Muscle of back (tissue), 11 donors: ENCODE measurements around the gene PRKN. TPM values are rescaled to one million over a fixed set of nuclear protein-coding genes. Genes with fewer than 3 reads are reported as not detected.

Experiments used
- DNase-seq, 3 donors: peaks; one replicate each; pipeline versions ENCODE4 v3.0.0 to v3.0.0-alpha.2; 2013
- polyA plus RNA-seq, 10 donors: library from polyadenylated mRNA; unstranded; fragments of 120-200 nt; gene quantifications; one replicate each; pipeline ENCODE4 v1.2.1, GENCODE V29; 2013; ENCODE audit not compliant: insufficient read length in 10 of 10

The PRKN gene
- polyA plus RNA-seq, 10 donors: 2.5 to 6.4 (median 3.6) TPM

DNA sequence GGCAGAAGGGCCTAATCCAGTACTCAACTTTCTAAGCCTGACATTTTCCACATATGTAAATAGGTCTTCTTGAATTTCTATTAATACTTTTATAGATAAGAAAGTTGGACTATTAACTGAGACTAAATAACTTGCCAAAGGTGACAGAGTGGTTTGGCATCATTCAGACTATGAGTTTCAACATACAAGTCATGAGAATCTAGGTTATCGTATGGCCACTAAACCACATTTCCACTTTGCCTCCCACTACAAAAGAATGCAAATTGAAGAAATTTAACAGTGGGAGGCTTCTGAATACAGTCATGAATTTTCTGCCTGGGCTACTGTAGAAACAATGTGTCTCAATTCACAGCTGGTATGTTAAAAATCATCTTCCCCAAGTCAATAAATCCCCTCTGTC, 922.7 kb downstream of the PRKN start:
- DNase-seq: no peak

DNA sequence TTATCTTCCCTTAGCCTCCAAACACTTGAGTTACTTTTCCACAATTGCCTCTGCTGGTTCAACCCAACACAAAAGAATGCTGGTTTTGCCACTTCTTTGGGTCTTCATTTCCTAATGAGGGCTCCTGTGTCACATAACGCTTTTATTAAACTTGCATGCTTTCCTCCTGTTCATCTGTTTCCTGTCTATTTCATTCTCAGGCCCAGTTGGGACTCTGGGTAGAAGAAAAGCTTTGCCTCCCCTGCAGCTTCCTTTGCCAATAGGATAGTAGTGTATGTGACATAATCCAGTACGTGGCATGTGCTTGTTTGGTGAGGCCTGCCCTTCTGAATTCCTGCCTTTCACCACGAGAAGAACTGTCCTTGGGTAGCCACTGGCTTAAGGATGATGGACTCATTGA, 924.4 kb downstream of the PRKN start:
- DNase-seq: no peak

DNA sequence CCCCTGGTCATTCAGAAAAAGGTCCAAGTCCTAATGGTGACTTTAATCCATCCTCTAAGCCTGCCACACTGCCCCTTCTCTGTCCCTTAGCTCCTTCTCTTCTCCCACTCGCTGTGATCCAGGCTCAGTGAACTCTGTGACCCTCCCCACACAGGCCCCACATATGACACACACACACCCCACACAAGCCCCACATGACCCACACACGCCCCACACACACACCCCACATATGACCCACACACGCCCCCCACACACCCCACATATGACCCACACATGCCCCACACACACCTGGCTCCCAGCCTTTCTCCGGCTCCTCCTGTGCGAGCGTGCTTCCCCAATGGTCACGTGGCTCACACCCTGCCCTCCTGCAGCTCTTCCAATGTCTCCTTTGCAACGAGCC, 925.3 kb downstream of the PRKN start:
- no peak for DNase-seq

DNA sequence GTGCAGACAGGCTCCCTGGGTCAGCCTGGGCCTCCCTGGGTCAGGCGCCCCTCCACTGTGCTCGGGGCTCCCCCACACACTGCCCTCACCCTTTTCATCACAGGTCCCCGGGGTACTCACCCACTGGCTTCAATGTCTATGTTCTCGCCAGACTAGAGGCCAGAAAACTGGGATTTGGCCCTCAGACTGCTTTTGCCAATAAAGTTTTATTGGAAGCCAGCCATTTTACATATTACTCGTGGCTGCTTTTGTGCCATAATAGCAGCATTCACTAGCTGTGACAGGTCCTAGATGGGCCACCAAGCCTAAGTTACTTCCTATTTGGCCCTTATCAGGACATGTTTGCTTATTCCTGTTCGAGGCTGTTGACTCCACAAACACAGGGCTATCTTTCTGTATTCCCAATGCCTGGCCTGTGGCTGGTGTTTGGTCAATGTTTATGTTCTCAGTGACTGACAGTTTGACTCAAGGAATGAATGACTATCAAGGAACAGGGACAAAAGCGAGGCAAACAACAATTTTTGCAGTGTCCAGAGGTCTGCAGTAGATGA, 928.6 kb downstream of the PRKN start:
- no peak for DNase-seq

DNA sequence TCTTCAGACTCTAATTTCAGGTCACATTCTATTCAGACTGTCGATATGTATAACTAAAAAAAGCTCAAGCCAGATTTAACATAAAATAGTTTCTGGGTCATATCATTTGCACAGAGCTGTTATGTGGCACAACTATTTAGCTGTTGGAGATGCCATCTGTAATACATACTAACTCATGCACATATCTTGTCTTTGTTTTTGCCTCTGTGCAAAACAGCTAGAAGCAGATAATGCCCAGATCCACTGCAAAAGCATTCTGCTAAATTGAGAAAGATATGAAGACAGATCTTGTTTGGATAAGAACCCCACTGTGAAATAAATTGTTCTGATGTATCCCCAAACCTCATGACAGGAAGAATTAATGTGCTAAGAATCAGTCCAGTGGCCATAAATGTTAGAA, 930.9 kb downstream of the PRKN start:
- no peak for DNase-seq

DNA sequence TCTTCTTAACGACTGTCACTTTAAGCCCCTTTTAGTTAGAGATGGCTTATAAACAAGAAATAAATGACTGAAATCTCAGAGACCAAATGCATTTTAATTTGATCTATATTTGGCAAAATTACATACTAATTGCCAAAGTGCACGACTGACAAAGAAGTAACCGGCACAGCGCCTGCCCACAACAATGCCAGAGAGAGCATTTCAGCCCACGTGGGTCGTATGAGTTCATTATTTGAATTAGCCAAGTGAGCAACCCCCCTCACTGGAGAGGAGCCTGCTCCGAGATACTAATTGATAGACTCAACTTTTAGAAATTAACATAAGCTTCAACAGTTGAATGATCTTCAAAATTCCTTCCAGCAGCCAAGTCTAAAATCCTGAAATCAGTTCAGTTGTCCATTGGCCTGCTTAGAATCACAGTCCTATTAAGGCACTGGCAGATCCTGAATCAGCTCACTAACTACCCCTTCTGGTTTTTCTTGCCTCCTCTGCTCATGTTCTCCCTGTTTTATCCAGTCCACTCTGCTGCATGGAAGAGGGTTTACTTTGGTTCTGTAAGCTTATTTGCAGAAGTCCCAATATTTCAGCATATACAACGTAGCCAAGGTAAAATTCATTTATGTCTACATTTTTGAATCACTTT, 934.6 kb downstream of the PRKN start:
- no peak for DNase-seq

DNA sequence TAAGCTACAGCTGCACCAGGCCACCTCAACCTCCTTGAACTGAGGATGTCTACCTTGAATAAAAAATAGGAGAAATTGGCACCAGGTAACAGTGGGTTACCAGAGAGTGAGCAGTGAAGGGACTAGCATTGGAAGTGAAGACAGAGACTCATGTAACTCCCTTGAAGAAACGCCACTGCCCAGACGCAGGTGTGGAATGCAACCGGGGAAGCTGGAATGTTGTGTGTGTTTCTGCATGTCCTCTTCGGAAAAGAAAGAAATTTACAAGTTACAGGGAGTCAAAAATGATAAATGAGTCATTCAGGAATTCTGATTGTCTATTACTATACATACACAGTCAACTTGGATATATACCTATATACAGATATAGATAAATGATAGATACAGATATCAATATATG, 939.0 kb downstream of the PRKN start:
- DNase-seq: no peak

DNA sequence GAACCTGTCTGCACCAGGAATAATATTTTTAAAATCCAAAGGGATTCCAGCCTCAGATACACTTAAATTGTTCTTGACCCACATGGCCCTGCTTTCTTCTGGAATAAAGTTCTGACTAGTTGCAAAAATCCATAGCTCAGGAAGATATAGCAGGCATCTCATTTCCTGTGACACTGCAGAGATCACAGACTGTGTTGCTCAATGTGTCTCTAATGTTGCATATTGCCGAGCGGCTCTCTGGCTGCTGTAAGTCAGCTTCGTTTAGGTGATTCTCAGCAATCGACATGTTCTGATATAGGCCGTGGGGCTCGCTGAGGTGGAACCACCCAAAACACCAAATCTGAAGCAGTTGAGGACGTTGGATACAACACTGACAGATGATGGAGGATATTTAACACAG, 955.4 kb downstream of the PRKN start:
- DNase-seq: no peak

DNA sequence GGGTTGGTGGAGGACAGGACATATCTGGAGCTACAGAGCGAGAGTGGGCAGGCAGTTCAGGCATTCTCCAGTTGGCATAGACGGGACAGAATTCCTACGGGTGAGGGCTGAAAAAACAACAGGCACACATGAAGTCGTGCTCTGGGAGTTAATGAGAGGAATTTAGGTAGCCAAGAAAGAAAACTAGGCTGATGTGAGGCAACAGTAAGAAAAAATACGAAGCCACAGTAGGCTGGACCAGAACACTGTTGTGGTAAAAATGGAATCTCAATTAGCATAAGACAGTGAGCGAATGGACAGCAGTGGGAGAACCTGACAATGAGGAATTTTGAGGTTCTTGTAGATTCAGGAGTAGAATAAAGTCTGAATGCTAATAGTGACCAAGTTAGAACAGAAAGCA, 965.6 kb downstream of the PRKN start:
- DNase-seq: no peak

DNA sequence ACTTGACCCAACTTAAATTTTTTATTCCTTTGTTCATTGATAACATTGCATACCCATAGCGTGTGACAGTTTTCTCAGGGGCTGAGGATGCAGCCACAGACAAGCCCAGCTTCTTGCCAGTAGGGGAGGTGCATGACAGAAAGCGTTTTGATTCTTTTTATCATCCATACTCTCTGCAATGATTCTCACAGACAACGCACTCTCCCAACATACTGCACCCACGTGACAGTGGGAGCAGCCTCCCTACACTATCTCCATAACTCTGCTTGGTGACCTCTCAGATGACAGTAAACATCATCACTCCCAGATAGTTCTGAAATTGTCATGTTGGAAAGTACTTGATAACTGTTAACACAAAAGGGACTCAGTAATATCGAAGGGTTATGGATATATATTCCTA, 972.5 kb downstream of the PRKN start:
- DNase-seq: no peak

DNA sequence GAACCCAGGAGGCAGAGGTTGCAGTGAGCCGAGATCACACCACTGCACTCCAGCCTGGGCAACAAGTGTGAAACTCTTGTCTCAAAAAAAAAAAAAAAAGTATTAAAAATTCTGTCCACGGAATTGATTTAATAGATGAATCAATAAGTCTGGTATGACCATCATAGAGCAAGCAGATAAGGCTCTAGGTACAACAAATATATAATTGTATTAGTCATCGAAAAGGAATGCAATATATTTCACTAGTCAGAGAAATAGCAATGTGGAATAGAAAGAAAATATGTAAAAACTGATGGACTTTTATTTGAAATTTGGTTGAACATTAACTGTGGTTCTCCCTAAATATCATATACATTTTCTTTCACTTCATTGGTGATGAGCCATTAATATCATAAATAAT, 976.9 kb downstream of the PRKN start:
- DNase-seq: no peak

DNA sequence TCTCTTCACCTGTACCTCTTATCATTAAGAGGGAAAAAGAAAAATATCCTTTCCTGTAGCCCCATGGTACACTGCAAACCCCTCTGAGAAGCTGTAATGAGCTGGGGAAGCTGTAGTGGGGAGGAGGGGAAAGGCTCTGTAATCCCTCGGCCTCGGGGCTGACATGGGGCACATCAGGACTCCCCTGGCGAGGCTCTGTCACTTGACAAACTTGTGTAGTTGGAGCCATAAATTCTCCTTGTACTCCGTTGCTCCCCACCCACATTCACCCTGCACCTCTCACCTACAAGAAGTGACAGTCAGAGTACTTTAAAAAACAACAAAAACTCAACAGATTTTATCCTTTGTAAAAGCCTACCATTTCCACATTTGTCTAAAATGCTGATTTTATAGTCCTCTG, 978.0 kb downstream of the PRKN start:
- no peak for DNase-seq

DNA sequence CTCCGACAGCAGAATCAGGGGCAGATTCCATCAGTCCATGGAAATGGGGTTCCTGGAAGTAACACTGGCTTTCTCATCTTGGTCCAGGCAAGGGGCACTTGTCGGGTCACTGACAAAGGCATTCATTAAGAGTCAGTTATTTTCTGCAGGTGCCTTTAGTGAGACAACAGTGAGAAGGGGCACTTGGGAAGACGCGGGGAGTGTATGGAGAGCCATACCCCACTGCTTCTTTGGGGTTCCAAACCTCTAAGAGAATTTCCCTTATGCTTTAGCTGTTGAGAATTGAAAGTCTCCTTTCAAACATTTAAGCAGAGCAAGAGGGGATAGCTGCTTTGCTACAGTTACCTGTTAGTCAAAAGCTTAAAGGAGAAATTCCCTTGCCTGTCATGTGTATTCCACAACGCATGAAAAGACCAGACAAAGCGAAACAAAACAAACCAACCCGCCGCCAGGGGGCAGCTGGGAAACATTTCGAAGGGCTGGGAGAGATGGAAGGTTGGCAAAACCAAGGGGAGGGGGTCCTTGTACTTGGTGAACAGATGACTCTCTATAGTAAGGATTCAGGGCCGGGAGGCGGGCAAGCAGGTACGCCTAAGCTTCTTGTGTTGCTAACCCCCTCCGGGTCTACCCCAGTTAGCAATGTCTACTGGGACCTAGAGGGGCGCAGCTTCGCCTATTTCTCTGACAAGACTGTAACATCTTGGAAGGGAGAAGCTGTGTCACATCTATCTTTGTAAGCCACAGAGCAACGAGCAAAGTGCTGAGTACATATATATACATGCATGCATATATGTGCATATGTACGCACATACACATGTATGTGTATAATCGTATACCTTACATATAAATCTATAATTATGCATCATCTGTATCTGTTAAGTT, 978.8 kb downstream of the PRKN start:
- peak; percentile 19 to 49 (median 27) for DNase-seq

DNA sequence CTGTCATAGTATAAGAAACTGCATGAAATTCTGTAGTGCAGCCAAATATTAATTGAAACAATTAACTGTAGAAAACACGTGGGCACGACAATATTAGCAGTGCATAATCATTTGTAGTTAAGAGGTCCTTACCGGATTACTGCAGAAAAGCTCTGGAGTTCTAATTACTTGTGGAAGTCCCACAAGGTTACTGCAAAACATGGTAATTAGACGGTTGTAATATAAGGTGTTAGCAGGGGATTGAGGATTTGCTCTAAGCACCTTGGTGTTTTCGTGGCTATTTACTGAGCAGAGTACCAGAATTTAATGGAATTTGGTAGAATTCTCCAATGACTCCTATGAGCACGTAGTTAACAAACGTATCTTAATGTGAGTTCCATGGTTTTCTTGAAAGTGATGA, 980.1 kb downstream of the PRKN start:
- no peak for DNase-seq

DNA sequence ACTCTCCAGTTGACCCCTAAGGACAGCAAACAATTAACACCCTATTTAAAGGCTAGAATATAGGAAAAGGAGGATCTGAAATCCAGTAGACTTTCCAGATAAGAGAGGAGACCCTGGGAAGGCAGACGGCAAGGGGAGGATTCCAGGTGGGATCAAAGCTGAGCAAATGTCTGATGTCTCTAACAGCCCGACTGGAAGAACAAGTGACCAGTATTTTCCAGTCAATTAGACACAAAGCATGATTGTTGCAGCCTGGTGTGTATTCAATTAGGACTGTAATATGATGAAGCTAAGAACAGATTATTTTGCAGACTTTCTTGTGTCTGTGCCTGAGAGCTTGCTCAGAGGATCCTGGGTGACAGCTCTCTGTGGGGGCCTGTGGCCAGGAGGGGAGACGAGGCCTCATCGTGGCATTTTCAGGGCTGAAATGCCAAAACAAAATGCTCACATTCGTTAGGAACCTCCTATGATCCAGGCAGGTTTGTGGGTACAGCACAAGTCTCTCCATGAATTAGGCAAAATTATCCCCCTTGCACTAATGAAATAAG, 981.9 kb downstream of the PRKN start:
- DNase-seq: no peak

DNA sequence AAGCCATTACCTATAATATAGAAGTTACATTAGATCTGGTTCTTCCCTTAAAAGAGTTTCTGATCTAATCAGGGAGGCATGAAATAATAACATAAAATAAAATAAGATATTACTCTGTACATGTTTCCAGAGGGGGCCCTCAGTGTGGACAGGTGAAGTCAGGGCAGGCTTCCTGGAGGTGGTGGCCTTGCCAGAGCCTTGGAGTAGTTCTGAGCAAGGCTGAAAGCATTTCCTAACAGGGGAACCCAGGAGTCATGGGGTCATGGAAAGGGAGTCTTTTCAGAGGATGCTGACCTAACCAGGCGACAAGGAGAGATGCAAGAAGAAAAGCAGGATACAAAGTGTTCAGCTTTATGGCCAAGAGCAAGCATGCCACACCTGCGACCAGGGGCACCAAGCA, 982.4 kb downstream of the PRKN start:
- DNase-seq: no peak

DNA sequence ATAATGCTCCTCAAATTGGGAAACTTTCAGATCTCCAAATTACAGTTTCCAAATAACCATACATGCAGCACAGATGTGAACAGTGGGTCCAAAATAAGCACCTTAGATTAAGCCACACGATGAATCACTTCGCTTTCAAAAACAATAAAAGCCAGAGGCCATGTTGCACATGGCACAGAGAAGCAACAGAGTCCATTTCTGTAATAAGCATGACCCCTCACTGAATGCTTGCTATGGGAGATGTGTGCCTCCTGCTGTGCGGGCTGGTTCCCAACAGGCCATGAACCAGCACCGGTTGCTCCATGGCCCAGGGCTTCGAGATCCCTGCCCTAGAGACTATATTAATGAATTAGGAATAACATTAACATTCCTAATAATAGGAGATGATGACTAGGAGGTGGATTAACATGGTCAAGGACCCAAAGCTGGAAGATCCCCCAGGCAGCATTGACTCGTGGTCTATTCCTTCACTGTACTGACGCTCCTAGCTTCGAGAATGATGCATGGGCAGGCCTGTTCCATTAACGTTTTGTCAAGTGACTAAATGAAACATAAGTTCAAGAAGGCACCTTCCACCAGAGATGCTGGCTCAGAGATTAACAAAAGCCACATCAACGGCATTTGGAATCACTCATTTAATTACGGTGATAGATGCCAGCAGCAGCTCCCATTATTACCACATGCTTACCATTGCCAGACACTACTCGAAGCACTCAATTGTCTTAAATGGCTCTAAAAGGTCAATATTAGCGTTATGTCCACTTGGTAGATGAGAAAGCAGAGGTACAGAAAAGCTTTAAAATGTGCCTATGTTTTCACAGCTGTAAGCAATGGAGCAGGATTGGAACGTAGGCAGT, 983.1 kb downstream of the PRKN start:
- no peak for DNase-seq

DNA sequence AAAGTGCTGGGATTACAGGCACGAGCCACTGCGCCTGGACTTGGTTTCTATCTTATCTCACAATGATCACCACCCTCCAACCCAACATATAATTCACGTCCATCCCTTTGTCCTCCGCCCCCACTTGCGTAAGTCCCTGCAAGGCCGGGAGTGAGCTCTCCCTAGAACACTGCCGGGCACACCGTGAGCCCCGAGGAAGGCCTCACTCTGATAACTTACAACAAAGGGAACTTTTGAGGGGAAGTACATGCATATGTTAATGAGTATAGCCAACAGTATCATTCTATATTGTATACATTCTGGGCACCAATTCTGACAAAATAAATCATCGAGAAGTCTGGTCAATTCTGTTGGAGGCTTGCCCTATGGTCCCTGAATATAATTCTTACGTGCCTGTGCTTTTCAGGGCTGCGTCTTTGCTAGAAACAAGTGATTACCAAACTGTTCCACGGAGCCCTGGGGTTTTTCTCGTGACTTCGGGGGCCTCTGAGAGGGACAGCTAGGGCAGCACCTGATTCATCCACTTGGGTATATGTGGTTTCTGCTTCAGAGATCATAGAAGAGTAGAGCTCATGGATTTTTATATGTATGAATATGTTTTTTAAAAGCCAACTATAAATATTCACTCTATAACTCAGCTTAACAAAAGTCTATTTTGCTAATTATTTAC, 983.9 kb downstream of the PRKN start:
- no peak for DNase-seq

DNA sequence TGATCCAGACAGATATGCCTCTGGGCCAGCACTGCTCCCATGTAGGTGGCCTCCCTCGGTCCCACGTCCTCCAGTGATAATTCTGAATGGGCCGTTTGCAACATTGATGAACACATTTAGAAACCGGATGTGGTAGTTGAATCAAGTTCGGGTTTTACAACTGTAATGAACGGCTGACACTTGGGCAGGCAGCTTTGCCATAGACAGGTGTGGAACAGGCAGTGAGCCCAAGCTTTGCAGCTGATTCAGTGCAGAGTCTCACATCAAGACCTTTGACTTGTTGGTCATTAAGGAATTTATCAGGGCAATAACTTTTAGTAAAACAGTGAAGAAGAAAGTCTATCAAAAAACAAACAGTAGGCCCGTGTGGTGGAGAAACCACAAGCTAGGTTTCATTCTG, 987.1 kb downstream of the PRKN start:
- no peak for DNase-seq

DNA sequence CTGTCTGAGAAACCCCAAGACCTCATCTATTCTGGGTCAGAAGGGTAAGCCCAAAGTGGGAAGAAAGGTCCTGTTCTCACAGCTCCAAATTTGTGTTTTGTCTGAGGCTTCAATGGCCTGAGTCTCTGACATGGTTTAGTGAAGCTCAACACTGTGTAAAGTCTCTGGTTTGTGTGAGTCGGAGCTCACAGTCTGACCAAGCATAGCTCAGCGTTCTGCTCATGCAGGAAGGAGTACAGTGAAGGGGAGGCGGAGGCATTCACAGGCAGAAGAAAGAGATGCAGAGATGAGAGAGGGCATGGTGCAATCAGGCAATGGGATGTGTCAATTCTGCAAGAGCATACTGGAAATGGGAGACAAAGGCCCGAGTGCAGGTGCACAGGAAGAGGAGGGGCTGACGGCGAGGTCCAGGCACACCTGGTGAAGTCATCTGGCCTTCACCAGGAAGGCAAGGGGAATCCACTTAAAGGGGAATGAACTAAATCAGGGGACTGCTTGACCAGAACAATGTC, 990.7 kb downstream of the PRKN start:
- no peak for DNase-seq

DNA sequence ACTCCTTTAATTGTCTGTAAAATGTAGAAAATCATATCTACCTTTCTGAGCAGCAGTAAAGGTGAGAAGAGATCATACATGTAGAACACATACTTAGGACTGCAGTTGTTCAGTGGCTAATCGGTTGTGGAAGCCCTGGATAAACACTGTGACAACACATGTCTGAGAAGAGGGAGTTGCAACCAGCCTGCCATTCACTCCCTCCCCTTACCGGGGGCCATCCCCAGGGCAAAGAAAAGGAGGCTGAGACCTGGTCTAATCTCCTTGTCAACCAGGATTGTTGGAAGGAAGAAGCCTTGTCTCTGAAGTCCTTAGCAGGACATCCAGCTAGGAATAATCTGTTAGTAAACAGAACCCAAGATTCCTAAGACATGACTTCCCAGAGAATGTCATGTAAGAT, 991.2 kb downstream of the PRKN start:
- DNase-seq: no peak
